ENCODE results near the gene SSBP3. TPM values are rescaled to one million over a fixed set of nuclear protein-coding genes. Genes with fewer than 3 reads are reported as not detected.
A peak's percentile ranks its signal among the peaks of the same experiment; 100 is the strongest.

Gene SSBP3
- polyA plus RNA-seq, 1 of the 3 experiments (the other 2 are of a cell fraction) = 26.2 TPM

DNA sequence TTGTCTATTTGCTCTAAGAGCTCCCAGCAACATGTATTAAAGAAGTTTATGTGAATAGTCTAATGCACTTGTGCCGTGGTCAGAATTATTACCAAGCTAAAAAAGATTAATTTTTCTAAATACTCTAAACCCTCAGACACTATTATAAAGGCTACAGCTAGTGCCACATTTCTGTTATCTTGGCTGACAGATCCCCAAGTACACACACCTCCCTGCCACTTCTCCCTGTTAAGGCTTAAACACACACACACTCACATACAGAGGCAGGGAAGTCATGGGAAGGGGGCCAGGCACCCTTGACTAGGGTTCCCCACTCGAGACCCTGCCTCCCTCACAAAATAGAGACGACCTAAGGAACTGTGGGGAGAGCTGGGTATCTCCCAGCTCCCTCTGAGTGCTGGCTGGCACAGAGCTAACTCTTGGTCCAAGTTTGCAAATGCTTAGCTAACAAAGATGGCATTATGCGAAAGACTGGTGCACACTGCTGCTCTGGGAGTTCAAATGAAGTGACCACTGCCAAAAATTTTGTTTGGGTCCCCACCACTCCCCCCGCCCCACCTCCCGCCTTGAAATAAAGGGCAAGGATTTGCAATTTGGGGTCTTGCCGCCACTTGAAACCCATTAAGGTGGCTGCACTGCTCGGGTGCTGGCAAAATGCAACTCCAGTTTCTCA lies 9.8 kb downstream of the SSBP3 start:
- Histone ChIP-seq H3K79me2 (ENCODE audit: insufficient read depth) (peaks cover 9% of the 10 kb centered on the region; the same call in 1 of the 2 replicates), H3K4me1 (ENCODE audit: control insufficient read depth in 1 of 2, insufficient read depth in 2 of 2, low read depth in 1 of 2, low read length in 1 of 2) (peaks cover 0 to 32% of the 10 kb centered on the region in 2 experiments; a peak in 2 of 4 replicates), H3K9ac (no peak overlapping the region), H3K36me3 (replicated peaks in 1 of 2; ENCODE audit: control insufficient read depth in 1 of 2, insufficient read depth in 2 of 2, low read length in 1 of 2) (peaks cover 42 to 72% of the 10 kb centered on the region in 2 experiments), H3K9me2 (no peaks in the 10 kb centered on the region), H3K9me3 (no peaks in the 10 kb centered on the region), H4K20me1 (ENCODE audit: insufficient read depth) (peaks cover 5% of the 10 kb centered on the region; the same call in 1 of the 2 replicates), H3F3A (replicated peaks; ENCODE audit: insufficient read depth) (no peaks in the 10 kb centered on the region), H3K4me2 (no peak overlapping the region), H2AFZ (ENCODE audit: low read depth) (no peak overlapping the region), H3K27me3 (ENCODE audit: insufficient read depth) (no peaks in the 10 kb centered on the region), H3K27ac (ENCODE audit: low read depth in 2 of 2, low read length in 1 of 2) (peak overlapping the region in 1 of 2 experiments; percentile 74; a peak in 2 of 4 replicates), H3K4me3 (ENCODE audit: low read depth in 2 of 2, low read length in 1 of 2) (no peak overlapping the region)
- TF ChIP-seq FOXJ3 (CRISPR knock-in tag; IDR thresholded peaks at IDR 0.05) = no peak
- TF ChIP-seq TEAD4 (IDR thresholded peaks at IDR 0.05; ENCODE audit: borderline replicate concordance, insufficient read depth) = no peak
- no peak for TF ChIP-seq IRF3 (IDR thresholded peaks at IDR 0.05; ENCODE audit: low read depth, low read length)
- TF ChIP-seq NFIC (IDR thresholded peaks at IDR 0.05; ENCODE audit: borderline replicate concordance) = no peak
- TF ChIP-seq, protein P1, sequence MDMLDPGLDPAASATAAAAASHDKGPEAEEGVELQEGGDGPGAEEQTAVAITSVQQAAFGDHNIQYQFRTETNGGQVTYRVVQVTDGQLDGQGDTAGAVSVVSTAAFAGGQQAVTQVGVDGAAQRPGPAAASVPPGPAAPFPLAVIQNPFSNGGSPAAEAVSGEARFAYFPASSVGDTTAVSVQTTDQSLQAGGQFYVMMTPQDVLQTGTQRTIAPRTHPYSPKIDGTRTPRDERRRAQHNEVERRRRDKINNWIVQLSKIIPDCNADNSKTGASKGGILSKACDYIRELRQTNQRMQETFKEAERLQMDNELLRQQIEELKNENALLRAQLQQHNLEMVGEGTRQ (IDR thresholded peaks at IDR 0.05; ENCODE audit: borderline replicate concordance, low read depth, low read length) = no peak
- no peak for TF ChIP-seq FOSL2 (IDR thresholded peaks at IDR 0.05; ENCODE audit: borderline replicate concordance, low read depth)
- TF ChIP-seq, protein P2, sequence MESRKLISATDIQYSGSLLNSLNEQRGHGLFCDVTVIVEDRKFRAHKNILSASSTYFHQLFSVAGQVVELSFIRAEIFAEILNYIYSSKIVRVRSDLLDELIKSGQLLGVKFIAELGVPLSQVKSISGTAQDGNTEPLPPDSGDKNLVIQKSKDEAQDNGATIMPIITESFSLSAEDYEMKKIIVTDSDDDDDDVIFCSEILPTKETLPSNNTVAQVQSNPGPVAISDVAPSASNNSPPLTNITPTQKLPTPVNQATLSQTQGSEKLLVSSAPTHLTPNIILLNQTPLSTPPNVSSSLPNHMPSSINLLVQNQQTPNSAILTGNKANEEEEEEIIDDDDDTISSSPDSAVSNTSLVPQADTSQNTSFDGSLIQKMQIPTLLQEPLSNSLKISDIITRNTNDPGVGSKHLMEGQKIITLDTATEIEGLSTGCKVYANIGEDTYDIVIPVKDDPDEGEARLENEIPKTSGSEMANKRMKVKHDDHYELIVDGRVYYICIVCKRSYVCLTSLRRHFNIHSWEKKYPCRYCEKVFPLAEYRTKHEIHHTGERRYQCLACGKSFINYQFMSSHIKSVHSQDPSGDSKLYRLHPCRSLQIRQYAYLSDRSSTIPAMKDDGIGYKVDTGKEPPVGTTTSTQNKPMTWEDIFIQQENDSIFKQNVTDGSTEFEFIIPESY (IDR thresholded peaks at IDR 0.05; ENCODE audit: borderline replicate concordance, low read depth) = no peak
- no peak for TF ChIP-seq SIN3A (IDR thresholded peaks at IDR 0.05; ENCODE audit: borderline replicate concordance, low read depth, low read length)
- no peak for TF ChIP-seq MEF2A (IDR thresholded peaks at IDR 0.05; ENCODE audit: borderline replicate concordance, low read depth)
- TF ChIP-seq NRF1 (IDR thresholded peaks at IDR 0.05; ENCODE audit: low read depth, low read length) = no peak
- no peak for TF ChIP-seq TCF12 (IDR thresholded peaks at IDR 0.05)
- no peak for TF ChIP-seq FOXM1 (IDR thresholded peaks at IDR 0.05; ENCODE audit: low read depth)
- WGBS (ENCODE audit: low lambda C conversion rate) = 82% methylated on average over 8 of the region's 8 CpGs
- no peak for DNase-seq
- ChIA-PET POLR2A (interaction anchor here (0.8 kb wide), 1 partner anchor 98 kb away, joined by 3 read pairs; no protein-coding TSS in a partner anchor), CTCF (interaction anchor here (0.6 to 1.0 kb wide), 6 partner anchors 8 to 122 kb away, joined by 3 to 6 read pairs (median 3); no protein-coding TSS in a partner anchor)
